ENCODE measurements around the gene HABP4.

Gene HABP4, protein sequence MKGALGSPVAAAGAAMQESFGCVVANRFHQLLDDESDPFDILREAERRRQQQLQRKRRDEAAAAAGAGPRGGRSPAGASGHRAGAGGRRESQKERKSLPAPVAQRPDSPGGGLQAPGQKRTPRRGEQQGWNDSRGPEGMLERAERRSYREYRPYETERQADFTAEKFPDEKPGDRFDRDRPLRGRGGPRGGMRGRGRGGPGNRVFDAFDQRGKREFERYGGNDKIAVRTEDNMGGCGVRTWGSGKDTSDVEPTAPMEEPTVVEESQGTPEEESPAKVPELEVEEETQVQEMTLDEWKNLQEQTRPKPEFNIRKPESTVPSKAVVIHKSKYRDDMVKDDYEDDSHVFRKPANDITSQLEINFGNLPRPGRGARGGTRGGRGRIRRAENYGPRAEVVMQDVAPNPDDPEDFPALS

DNA sequence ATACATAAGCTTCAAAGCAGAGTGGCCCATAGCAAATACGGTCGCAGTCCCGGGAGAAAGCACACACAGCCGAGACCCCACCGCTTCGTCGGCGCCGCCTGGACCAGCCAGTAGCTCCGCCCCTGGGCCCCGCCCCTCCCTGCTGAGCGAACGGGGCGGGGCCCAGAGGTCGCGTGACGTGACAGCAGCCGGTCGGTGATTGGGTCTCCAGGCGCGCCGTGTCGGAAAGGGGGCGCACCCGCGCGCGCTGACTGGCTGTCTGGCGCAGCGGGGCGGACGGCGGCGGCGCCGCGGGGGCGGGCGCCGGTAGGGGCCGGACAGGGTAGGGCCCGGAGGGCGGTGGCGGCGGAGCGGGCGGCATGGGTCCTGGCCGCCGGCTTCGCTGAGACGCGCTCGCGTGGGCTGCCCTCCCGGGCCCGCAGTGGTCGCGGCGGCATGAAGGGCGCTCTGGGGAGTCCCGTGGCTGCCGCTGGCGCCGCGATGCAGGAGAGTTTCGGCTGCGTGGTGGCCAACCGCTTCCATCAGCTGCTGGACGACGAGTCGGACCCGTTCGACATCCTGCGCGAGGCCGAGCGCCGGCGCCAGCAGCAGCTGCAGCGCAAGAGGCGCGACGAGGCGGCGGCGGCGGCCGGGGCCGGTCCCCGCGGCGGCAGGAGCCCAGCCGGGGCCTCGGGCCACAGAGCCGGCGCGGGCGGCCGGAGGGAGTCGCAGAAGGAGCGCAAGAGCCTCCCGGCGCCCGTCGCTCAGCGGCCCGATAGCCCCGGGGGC, at the start of gene HABP4:
Gene HABP4 (plus strand): TSS at position 325 of the 768 bp plus-strand sequence. CDS start 111 bp downstream, at position 436.
- peak; percentile 52 for DNase-seq

GRCh38 chr9:96408409-96409280, 41.3 kb upstream of the HABP4 start:
- DNase-seq = no peak

DNA sequence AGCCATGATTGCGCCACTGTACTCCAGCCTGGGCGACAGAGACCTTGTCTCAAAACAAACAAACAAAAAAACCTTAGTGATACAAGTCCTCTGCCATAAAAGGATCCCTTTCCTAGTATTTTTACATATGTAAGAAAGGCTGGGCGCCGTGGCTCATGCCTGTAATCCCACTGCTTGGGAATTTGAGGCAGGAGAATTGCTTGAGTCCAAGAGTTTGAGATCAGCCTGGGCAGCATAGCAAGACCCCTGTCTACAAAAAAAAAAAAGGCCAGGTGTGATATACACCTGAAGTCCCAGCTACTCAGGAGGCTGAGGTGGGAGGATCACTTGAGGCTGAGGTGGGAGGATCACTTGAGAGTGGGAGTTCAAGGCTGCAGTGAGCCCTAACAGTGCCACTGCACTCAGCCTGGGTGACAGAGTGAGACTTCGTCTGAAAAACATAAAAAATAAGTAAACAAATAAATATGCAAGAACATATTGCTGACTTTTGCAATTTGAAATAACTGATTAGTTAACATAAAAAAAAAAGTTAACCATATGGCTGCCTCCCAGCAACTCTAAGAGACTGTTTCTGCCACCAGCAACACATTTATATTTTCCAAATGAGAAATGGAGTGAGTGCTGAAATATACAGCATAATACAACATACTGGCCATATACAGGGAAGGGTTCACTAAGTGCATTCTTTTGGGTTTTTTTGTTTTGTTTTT, 38.7 kb upstream of the HABP4 start:
- no peak for DNase-seq

GRCh38 chr9:96412174-96412913, 37.6 kb upstream of the HABP4 start:
- no peak for DNase-seq

DNA sequence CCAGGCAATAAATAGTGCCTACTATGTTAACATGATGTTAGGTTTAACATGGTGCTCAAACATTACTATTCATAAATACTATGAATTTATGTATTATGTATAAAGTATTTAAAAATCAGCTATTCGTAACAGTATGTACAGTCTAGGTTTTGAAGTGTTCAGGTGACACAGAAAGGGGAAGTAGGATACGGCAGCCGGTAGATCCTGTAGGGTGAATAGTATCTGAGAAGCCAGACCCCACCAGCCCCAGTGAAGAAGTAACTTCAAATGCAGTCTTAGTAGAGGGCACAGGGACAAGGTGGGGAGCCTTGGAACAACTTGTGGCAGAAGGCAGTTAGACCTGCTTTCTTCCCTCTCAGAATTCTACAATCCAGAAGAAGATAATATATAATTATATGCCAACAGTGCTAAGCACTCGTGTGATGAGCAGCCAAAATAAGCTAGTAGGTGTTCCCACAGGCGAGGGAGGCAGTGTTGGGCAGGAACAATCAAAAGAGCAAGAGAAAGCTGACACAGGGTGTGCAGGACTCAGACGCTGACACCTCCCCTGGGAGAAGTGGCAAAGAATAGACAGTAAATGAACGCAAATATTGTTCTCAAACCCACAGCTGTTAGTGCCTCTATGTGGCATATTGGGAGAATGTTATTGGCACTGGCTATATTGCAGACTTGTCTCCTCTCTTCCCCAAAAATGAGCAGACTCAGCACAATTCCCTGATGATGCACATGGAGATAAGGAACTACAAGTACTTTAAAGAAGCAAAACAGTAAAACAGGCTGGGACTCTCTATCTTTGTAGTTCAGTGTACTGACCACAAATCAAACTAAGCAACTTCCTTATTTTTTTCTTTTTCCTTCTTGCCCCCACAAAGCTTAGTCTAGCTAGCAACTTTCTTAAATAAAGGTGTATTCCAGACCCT, 36.4 kb upstream of the HABP4 start:
- DNase-seq = peak; percentile 52

DNA sequence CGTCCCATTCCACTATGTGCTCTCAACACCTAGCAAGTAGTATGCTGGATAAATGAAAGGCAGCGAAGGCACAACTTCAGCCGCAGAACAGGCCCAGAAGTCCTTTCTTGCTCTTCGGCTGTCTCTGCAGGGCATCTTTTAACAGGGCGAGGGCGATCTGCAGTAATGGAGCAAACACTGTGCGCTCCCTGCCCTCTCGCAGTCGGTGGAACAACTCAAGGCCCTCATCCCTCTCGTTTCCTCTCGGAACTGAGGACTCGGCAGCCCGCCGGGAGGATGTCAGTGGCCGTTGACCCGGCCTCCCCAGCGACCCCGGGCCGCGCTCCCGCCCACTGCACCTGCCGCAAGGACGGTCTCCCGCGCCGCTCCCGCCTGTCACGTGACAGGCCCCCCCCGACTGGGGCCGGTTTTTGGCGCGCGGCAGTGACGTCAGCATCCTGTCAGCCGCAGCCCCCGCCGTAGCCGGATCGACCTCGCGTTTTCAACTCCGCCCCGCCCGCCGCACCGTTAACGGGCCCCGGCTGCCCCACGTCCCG, 32.9 kb upstream of the HABP4 start:
- no peak for DNase-seq

DNA sequence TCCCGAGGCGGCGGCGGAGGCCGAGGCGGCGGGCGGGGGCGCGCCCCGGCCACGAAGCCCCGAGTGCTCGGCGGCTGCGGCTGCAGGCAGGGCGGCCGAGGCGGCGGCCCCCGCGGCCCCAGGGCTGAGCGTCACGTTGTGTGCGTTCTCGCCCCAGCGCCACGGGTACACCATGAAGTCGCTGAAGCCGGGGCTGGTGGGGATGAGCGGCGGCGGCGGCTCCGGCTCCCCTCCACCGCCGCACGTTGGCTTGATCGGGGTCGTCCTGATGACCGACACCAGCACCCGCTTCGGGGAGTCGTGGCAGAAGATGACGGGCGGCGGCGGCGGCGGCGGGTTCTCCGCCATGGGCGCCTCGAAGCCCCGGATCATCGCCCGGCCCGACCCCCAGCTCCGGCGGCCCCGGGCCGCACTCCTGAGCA, 32.3 kb upstream of the HABP4 start:
- no peak for DNase-seq

DNA sequence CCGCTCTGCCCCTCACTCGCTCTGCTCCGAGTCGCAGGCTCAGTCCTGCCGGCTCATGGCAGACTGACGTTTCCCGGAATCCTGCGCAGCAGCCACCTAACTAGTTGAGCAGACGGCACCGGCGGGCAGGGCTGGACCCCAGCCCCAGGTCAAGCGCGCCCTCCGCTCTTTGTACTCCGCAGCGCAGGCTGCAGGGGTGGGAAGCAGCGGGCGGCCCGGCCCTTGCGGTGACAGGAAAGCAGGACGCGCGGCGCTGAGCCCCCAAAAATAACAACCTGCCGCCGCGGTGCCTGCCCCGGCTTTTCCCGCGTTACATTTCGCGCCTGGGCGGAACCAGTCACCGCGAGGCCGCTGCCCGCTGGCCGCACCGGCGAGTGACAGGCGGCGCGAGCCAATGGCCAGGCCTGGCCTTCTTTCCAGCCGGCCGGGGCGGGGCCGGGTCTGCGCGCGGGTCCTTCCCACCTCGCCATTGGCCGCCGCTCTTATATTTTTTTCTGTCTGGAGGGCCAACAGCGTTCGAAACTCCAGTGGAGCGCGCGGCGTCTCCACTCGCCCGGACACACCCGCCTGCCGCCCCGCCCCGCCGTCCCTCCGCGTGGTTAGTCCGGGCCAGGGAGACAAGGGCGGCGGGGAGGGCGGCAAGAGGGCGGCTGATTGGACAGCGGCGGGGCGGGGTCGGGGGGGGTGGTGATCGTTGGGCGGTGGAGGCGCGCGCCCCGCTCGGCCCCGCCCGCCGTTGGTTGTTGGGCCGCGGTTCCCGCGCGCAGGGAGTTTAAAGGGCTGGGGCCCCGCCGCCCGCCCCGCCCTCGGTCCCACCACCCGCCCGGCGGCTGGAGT, 31.7 kb upstream of the HABP4 start, which contains the start of gene ZNF367:
Gene ZNF367 (minus strand): TSS at position 288 of the 837 bp plus-strand sequence. CDS start 338 bp downstream, outside the sequence.
- peak; percentile 86 for DNase-seq

GRCh38 chr9:96418920-96419690, 30.9 kb upstream of the HABP4 start:
- peak; percentile 41 for DNase-seq

GRCh38 chr9:96419691-96419969, 30.3 kb upstream of the HABP4 start:
- no peak for DNase-seq

DNA sequence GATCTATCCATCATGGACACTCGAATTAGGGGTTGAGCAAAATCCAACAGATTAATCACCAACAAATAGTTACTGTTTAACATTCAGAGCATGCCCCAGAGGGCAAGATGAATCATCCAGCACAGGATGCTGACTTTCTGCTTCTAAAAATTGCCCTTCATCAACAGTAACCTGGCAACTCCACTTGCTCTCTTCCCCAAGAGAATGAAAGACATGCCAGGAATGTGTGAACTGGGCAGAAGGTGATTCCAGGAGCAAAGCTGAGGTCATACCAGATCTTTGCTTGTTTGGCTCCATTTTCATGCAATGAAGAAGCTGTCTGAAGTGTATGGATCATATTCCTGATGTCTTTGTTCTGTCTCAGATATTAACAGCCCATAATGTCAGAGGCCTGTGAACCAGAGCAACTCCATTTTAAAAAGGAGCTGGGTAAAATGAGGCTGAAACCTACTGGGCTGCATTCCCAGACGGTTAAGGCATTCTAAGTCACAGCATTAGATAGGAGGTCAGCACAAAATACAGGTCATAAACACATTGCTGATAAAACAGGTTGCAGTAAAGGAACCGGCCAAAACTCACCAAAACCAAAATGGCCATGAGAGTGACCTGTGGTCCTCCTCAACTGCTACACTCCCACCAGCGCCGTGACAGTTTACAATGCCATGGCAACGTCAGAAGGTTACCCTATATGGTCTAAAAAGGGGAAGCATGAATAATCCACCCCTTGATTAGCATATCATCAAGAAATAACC, 29.3 kb upstream of the HABP4 start:
- DNase-seq = no peak

DNA sequence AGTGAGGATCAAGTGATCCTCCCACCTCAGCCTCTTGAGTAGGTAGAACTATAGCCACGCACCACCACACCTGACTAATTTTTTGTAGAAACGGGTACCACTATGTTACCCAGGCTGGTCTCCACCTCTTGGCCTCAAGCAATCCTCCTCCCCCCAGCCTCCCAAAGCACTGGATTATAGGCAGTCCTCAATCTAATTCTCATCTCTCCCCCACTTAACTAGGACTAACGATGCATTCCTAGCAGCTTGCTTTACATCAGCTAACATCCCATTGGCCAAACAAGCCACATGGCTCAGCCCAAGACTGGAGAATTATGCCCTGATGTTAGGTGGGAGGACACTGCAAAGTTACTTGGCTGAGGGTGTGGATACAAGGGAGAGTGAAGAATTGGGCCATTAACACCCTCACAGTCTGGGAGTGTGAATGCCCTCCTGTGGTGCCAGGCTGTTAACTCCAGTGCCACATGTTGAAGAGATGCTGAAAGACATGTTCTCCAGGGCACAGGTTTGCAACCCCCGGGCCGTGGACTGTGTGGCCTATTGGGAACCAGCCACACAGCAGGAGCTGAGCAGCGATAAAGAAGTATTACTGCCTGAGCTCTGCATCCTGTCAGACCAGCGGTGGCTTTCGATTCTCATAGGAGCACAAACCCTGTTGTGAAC, 26.5 kb upstream of the HABP4 start:
- DNase-seq = no peak

DNA sequence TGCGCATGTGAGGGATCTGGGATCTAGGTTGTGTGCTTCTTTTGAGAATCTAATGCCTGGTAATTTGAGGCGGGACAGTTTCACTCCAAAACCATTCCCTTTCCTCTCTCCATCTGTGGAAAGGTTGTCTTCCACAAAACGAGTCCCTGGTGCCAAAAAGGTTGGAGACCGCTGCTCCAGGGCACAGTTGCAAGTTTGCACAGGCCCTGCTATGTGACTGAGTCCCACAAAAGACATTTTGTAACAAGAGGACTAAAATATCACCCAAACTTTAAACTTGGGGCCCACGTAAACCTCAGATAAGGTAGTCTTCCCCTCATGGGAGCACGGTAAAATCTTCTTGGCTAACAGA, 26.0 kb upstream of the HABP4 start:
- no peak for DNase-seq

- DNase-seq = no peak
Observed at GRCh38 chr9:96425500-96426169, 24.3 kb upstream of the HABP4 start.

GRCh38 chr9:96429732-96430131, 20.2 kb upstream of the HABP4 start:
- DNase-seq = no peak

DNA sequence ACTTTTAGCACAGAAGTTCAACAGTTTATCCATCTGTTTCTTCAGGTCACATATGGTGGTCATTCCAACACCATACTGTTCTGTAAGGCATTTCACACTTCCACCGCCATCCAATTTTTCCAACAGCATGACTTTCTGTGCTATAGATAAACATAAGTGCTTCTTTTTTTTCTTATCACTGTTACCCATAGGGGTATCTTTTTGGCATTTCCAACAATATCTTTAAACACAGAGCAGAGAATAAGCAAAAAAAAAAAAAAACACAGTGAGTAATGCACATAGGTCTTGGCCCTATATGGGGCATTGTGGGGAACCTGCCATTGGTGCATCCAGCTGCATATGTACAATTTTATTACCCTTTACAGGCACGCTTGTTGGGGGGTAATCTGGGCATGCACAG, 19.6 kb upstream of the HABP4 start:
- no peak for DNase-seq

GRCh38 chr9:96435345-96435744, 14.6 kb upstream of the HABP4 start:
- DNase-seq = no peak
